Karpas-422 (cell line): Measurements from ENCODE around the gene ASB2. TPM values are rescaled to one million over a fixed set of nuclear protein-coding genes. Genes with fewer than 3 reads are reported as not detected.

Experiments used
- DNase-seq: peaks from one replicate; pipeline ENCODE4 v3.0.0-alpha.2; 2015
- H2AFZ ChIP-seq: fragments of 200-600 bp; sonication (generic); 2 replicates; pipeline ENCODE4 v1.6.1; 2014; ENCODE audit warnings: antibody characterized with exemption, low read length, mixed read lengths
- H3K27ac ChIP-seq: fragments of 200-600 bp; sonication (generic); 2 replicates; pipeline ENCODE4 v1.5.1; 2014; ENCODE audit warnings: mild to moderate bottlenecking, low read length, moderate library complexity
- H3K27me3 ChIP-seq: fragments of 200-600 bp; sonication (generic); 2 replicates; pipeline ENCODE4 v1.6.1; 2014; ENCODE audit warnings: low read length, mixed read lengths
- H3K36me3 ChIP-seq: fragments of 200-600 bp; sonication (generic); 2 replicates; pipeline ENCODE4 v1.6.1; 2014; ENCODE audit warnings: low read length, mixed read lengths; ENCODE audit not compliant: insufficient read depth
- H3K4me1 ChIP-seq: fragments of 200-600 bp; sonication (generic); 2 replicates; pipeline ENCODE4 v1.6.1; 2014; ENCODE audit warnings: mild to moderate bottlenecking, low read length, mixed read lengths
- H3K4me2 ChIP-seq: fragments of 200-600 bp; sonication (generic); 2 replicates; pipeline ENCODE4 v1.6.1; 2014; ENCODE audit warnings: low read length, low read depth, mild to moderate bottlenecking; ENCODE audit not compliant: poor library complexity, severe bottlenecking
- H3K4me3 ChIP-seq: fragments of 200-600 bp; sonication (generic); 2 replicates; pipeline ENCODE4 v1.5.1; 2014; ENCODE audit warnings: mild to moderate bottlenecking, antibody characterized with exemption, low read length, mixed read lengths
- H3K79me2 ChIP-seq: fragments of 200-600 bp; sonication (generic); 2 replicates; pipeline ENCODE4 v1.6.1; 2014; ENCODE audit warnings: mild to moderate bottlenecking, low read length, mixed read lengths
- H3K9ac ChIP-seq: fragments of 200-600 bp; sonication (generic); 2 replicates; pipeline ENCODE4 v1.6.0; 2014; ENCODE audit warnings: low read length
- H3K9me2 ChIP-seq: fragments of 200-600 bp; sonication (generic), shearing (Covaris generic); replicated peaks from 2 replicates; pipeline ENCODE4 v1.6.0; 2014; ENCODE audit warnings: mild to moderate bottlenecking, low read length, moderate library complexity; ENCODE audit not compliant: insufficient read depth
- H3K9me3 ChIP-seq: fragments of 300-700, 200-600 bp; sonication (generic); 2 replicates; pipeline ENCODE4 v1.6.1; 2014; ENCODE audit warnings: low read length, mixed read lengths
- H4K20me1 ChIP-seq: fragments of 200-600 bp; sonication (generic); 2 replicates; pipeline ENCODE4 v1.6.1; 2014; ENCODE audit warnings: mild to moderate bottlenecking, antibody characterized with exemption, low read length, low read depth; ENCODE audit not compliant: insufficient read depth
- total RNA-seq: library from RNA; depleted of rRNA; stranded (reverse); fragments of >200 nt; shearing (Covaris generic); gene quantifications from 2 replicates; pipeline ENCODE4 v1.2.3, GENCODE V29; 2014; ENCODE audit warnings: low replicate concordance

The ASB2 gene
- total RNA-seq, 1 experiment from 2014 or later, result 2.3 TPM

GRCh38 chr14:93915070-93915705, 61.2 kb downstream of the ASB2 start:
- no peak overlapping the region for H3K4me2 ChIP-seq
- no peak overlapping the region for H3K4me3 ChIP-seq
- 0 out of 2 replicates have a peak, but pooled peaks cover 9% of the 10 kb centered on the region for H3K27me3 ChIP-seq
- no peaks in the 10 kb centered on the region for H4K20me1 ChIP-seq
- peaks cover 4% of the 10 kb centered on the region; the same call in 1 of the 2 replicates for H3K4me1 ChIP-seq
- no peak overlapping the region for H3K27ac ChIP-seq
- H3K9me3 ChIP-seq, result no peaks in the 10 kb centered on the region
- H3K79me2 ChIP-seq, result no peaks in the 10 kb centered on the region
- no peak overlapping the region for H2AFZ ChIP-seq
- no peaks in the 10 kb centered on the region for H3K9me2 ChIP-seq
- no peak overlapping the region for H3K9ac ChIP-seq
- H3K36me3 ChIP-seq, result no peaks in the 10 kb centered on the region
- no peak for DNase-seq

GRCh38 chr14:93914278-93914677, 62.1 kb downstream of the ASB2 start:
- Histone ChIP-seq H3K9me3 (no peaks in the 10 kb centered on the region), H3K9me2 (no peaks in the 10 kb centered on the region), H3K4me1 (peaks cover 4% of the 10 kb centered on the region; the same call in 1 of the 2 replicates), H3K36me3 (no peaks in the 10 kb centered on the region), H3K79me2 (no peaks in the 10 kb centered on the region), H3K27ac (no peak overlapping the region), H3K4me2 (no peak overlapping the region), H2AFZ (no peak overlapping the region), H3K4me3 (no peak overlapping the region), H3K9ac (no peak overlapping the region), H4K20me1 (no peaks in the 10 kb centered on the region), H3K27me3 (0 out of 2 replicates have a peak, but pooled peaks cover 6% of the 10 kb centered on the region)
- no peak for DNase-seq

GRCh38 chr14:93912782-93913181, 63.6 kb downstream of the ASB2 start:
- 0 out of 2 replicates have a peak, but pooled peaks cover 4% of the 10 kb centered on the region for H3K27me3 ChIP-seq
- H3K4me1 ChIP-seq, result peaks cover 4% of the 10 kb centered on the region; the same call in 1 of the 2 replicates
- no peak overlapping the region for H2AFZ ChIP-seq
- H4K20me1 ChIP-seq, result no peaks in the 10 kb centered on the region
- no peak overlapping the region for H3K4me3 ChIP-seq
- H3K27ac ChIP-seq, result no peak overlapping the region
- H3K9ac ChIP-seq, result no peak overlapping the region
- H3K36me3 ChIP-seq, result no peaks in the 10 kb centered on the region
- no peak overlapping the region for H3K4me2 ChIP-seq
- DNase-seq, result no peak
- H3K79me2 ChIP-seq, result no peaks in the 10 kb centered on the region
- H3K9me3 ChIP-seq, result no peaks in the 10 kb centered on the region
- H3K9me2 ChIP-seq, result no peaks in the 10 kb centered on the region

GRCh38 chr14:93911975-93912615, 64.3 kb downstream of the ASB2 start:
- Histone ChIP-seq H3K9me3 (no peaks in the 10 kb centered on the region), H3K4me3 (no peak overlapping the region), H3K27ac (no peak overlapping the region), H3K4me2 (no peak overlapping the region), H4K20me1 (no peaks in the 10 kb centered on the region), H3K27me3 (0 out of 2 replicates have a peak, but pooled peaks cover 4% of the 10 kb centered on the region), H3K9me2 (no peaks in the 10 kb centered on the region), H3K4me1 (peaks cover 4% of the 10 kb centered on the region; the same call in 1 of the 2 replicates), H3K79me2 (no peaks in the 10 kb centered on the region), H2AFZ (no peak overlapping the region), H3K9ac (no peak overlapping the region), H3K36me3 (no peaks in the 10 kb centered on the region)
- no peak for DNase-seq

GRCh38 chr14:93909429-93910128, 66.8 kb downstream of the ASB2 start:
- no peaks in the 10 kb centered on the region for H3K9me3 ChIP-seq
- H3K9ac ChIP-seq, result no peak overlapping the region
- H3K27me3 ChIP-seq, result no peaks in the 10 kb centered on the region

GRCh38 chr14:93906341-93907329, 69.7 kb downstream of the ASB2 start:
- H3K36me3 ChIP-seq, result no peaks in the 10 kb centered on the region
- H3K9me2 ChIP-seq, result no peaks in the 10 kb centered on the region
- H3K9ac ChIP-seq, result no peak overlapping the region
- H4K20me1 ChIP-seq, result no peaks in the 10 kb centered on the region
- H3K4me3 ChIP-seq, result no peak overlapping the region
- H2AFZ ChIP-seq, result peak overlapping the region; percentile 82
- DNase-seq, result peak; percentile 94
- H3K27me3 ChIP-seq, result no peaks in the 10 kb centered on the region
- no peaks in the 10 kb centered on the region for H3K9me3 ChIP-seq
- H3K4me1 ChIP-seq, result no peaks in the 10 kb centered on the region
- no peak overlapping the region for H3K4me2 ChIP-seq
- no peaks in the 10 kb centered on the region for H3K79me2 ChIP-seq
- no peak overlapping the region for H3K27ac ChIP-seq

More at GRCh38 chr14:93909429-93910128, 66.8 kb downstream of the ASB2 start:
- no peaks in the 10 kb centered on the region for H4K20me1 ChIP-seq
- no peaks in the 10 kb centered on the region for H3K9me2 ChIP-seq
- DNase-seq, result no peak
- H2AFZ ChIP-seq, result no peak overlapping the region
- no peaks in the 10 kb centered on the region for H3K79me2 ChIP-seq
- H3K36me3 ChIP-seq, result no peaks in the 10 kb centered on the region
- no peak overlapping the region for H3K27ac ChIP-seq
- H3K4me1 ChIP-seq, result no peaks in the 10 kb centered on the region
- no peak overlapping the region for H3K4me3 ChIP-seq
- H3K4me2 ChIP-seq, result no peak overlapping the region

GRCh38 chr14:93905623-93906022, 70.7 kb downstream of the ASB2 start:
- no peak for DNase-seq
- no peaks in the 10 kb centered on the region for H3K9me3 ChIP-seq
- no peaks in the 10 kb centered on the region for H3K79me2 ChIP-seq
- H4K20me1 ChIP-seq, result no peaks in the 10 kb centered on the region
- no peak overlapping the region for H3K27ac ChIP-seq
- H3K4me2 ChIP-seq, result no peak overlapping the region
- H3K9ac ChIP-seq, result no peak overlapping the region
- no peaks in the 10 kb centered on the region for H3K27me3 ChIP-seq
- H3K4me3 ChIP-seq, result no peak overlapping the region
- no peak overlapping the region for H2AFZ ChIP-seq
- H3K4me1 ChIP-seq, result no peaks in the 10 kb centered on the region
- no peaks in the 10 kb centered on the region for H3K9me2 ChIP-seq
- H3K36me3 ChIP-seq, result no peaks in the 10 kb centered on the region
